B cell (primary cell): Measurements from ENCODE around the gene ZNF606. TPM values are rescaled to one million over a fixed set of nuclear protein-coding genes. Genes with fewer than 3 reads are reported as not detected.

Experiments used
- ATAC-seq: fragments of 200-7000 bp; cut with Tn5 transposase; one replicate; pipeline ENCODE4 v1.10.0; 2021; ENCODE audit warnings: low read depth, mild to moderate bottlenecking, moderate number of reproducible peaks, moderate library complexity
- CTCF ChIA-PET: fragments of 350-600 bp; sonication (Branson Sonifier 250); formaldehyde crosslinking; loops from one replicate; lab custom pipeline; 2021; ENCODE audit warnings: antibody characterized with exemption, inconsistent platforms; lab: Charles Lee
- POLR2A ChIA-PET: fragments of 350-600 bp; sonication (Branson Sonifier 250); formaldehyde crosslinking; loops from one replicate; lab custom pipeline; 2021; ENCODE audit warnings: antibody characterized with exemption; lab: Charles Lee
- DNase-seq: peaks from one replicate; pipeline ENCODE4 v3.0.0; 2013
- H2AFZ ChIP-seq: 2 replicates; pipeline ENCODE4 v1.6.1; 2012; ENCODE audit warnings: mild to moderate bottlenecking, low read depth, low read length; ENCODE audit not compliant: insufficient read depth, poor library complexity, severe bottlenecking
- H3K27ac ChIP-seq, 2 donors: 1 replicate in 1 of 2; 2 replicates in 1 of 2; pipeline ENCODE4 v1.5.1; 2012 to 2013; ENCODE audit warnings: low read length in 2 of 2, mild to moderate bottlenecking in 2 of 2, moderate library complexity in 1 of 2
- H3K27me3 ChIP-seq, 4 experiments: fragments of 200-600 bp in 1 of 4; sonication (generic) in 1 of 4; replicated peaks in 1 of 4; 1 replicate in 2 of 4; 2 replicates in 2 of 4; pipeline versions ENCODE4 v1.6.1 to v1.7.0; 2013 to 2016; ENCODE audit warnings: low read length in 3 of 4, mild to moderate bottlenecking in 2 of 4, mixed read lengths in 1 of 4, moderate library complexity in 1 of 4; ENCODE audit not compliant: insufficient read depth in 4 of 4, control insufficient read depth in 3 of 4; ENCODE audit errors: control extremely low read depth in 1 of 4
- H3K36me3 ChIP-seq, 2 experiments: replicated peaks in 1 of 2; 1 replicate in 1 of 2; 2 replicates in 1 of 2; pipeline versions ENCODE4 v1.6.1 to v1.7.1; 2013; ENCODE audit warnings: low read length in 1 of 2; ENCODE audit not compliant: insufficient read depth in 2 of 2, control insufficient read depth in 1 of 2; ENCODE audit errors: control extremely low read depth in 1 of 2, extremely low read depth in 1 of 2
- H3K4me1 ChIP-seq, 2 donors: fragments of 200-600 bp in 1 of 2; sonication (generic) in 1 of 2; 1 replicate in 1 of 2; 2 replicates in 1 of 2; pipeline versions ENCODE4 v1.5.1 to v1.6.1; 2013 to 2017; ENCODE audit warnings: low read length in 2 of 2; ENCODE audit not compliant: control insufficient read depth in 2 of 2, insufficient read depth in 2 of 2
- H3K4me2 ChIP-seq: replicated peaks from 2 replicates; pipeline ENCODE3; 2012; ENCODE audit warnings: mild to moderate bottlenecking, low read depth, low read length; ENCODE audit not compliant: poor library complexity, severe bottlenecking
- H3K4me3 ChIP-seq, 5 experiments: fragments of 200-600 bp in 1 of 5; sonication (generic) in 1 of 5; 1 replicate in 3 of 5; 2 replicates in 2 of 5; pipeline versions ENCODE4 v1.5.1 to v1.7.0; 2011 to 2016; ENCODE audit warnings: low read length in 4 of 5, mild to moderate bottlenecking in 4 of 5, low read depth in 2 of 5, control low read depth in 1 of 5, moderate library complexity in 1 of 5; ENCODE audit not compliant: insufficient read depth in 1 of 5; ENCODE audit errors: control extremely low read depth in 1 of 5, extremely low read depth in 1 of 5
- H3K79me2 ChIP-seq: fragments of 200-600 bp; sonication (generic); one replicate; pipeline ENCODE4 v1.6.0; 2016; ENCODE audit warnings: low read length; ENCODE audit not compliant: control insufficient read depth, insufficient read depth
- H3K9ac ChIP-seq: fragments of 200-600 bp; sonication (generic); 2 replicates; pipeline ENCODE4 v1.6.1; 2017; ENCODE audit warnings: mild to moderate bottlenecking, low read length, moderate library complexity
- H3K9me3 ChIP-seq, 3 donors: one replicate each; pipeline versions ENCODE4 v1.6.1 to v1.7.1; 2013; ENCODE audit warnings: low read length in 2 of 3; ENCODE audit not compliant: control insufficient read depth in 2 of 3, insufficient read depth in 1 of 3; ENCODE audit errors: control extremely low read depth in 1 of 3
- H4K20me1 ChIP-seq: 2 replicates; pipeline ENCODE4 v1.6.0; 2012; ENCODE audit warnings: mild to moderate bottlenecking, low read length; ENCODE audit not compliant: insufficient read depth, control insufficient read depth, poor library complexity, severe bottlenecking
- H3K27ac Mint-ChIP-seq: one replicate; pipeline ENCODE4 v1.8.0; 2021; ENCODE audit warnings: mixed read lengths
- H3K27me3 Mint-ChIP-seq: one replicate; pipeline ENCODE4 v1.8.0; 2021; ENCODE audit warnings: mixed read lengths
- H3K4me1 Mint-ChIP-seq: one replicate; pipeline ENCODE4 v1.8.0; 2021; ENCODE audit warnings: mixed read lengths
- H3K4me3 Mint-ChIP-seq: one replicate; pipeline ENCODE4 v1.8.0; 2021; ENCODE audit warnings: mixed read lengths
- H3K9me3 Mint-ChIP-seq: one replicate; pipeline ENCODE4 v1.8.0; 2022; ENCODE audit warnings: mixed read lengths; ENCODE audit not compliant: insufficient read depth
- EZH2 ChIP-seq: IDR thresholded peaks from 2 replicates; pipeline ENCODE4 v1.6.1; 2012; ENCODE audit warnings: borderline replicate concordance, low read depth, mild to moderate bottlenecking, moderate library complexity, low read length; ENCODE audit not compliant: insufficient read depth, poor library complexity, severe bottlenecking
- WGBS: methylation state at CpG from one replicate; pipeline ENCODE4 v1.1.5; 2013; ENCODE audit warnings: missing lambda C conversion rate; ENCODE audit not compliant: insufficient coverage; 5-methylcytosine and 5-hydroxymethylcytosine counted together
- intact Hi-C: fragments of 100-400 bp; cut with micrococcal nuclease; formaldehyde crosslinking; loops from one replicate; pipeline ENCODE4 v1.10.0; 2022
- polyA plus RNA-seq: library from polyadenylated mRNA; depleted of rRNA; stranded (reverse); fragments of >200 nt; gene quantifications from 2 replicates; pipeline ENCODE4 v1.2.3, GENCODE V29; 2012
- total RNA-seq, 2 donors: library from RNA; stranded (reverse); fragments of 120-200 nt in 1 of 2; gene quantifications; 1 replicate in 1 of 2; 2 replicates in 1 of 2; pipeline versions ENCODE4 v1.2.3 to v1.2.4, GENCODE V29; 2013 to 2022
- TF ChIP-seq, protein P1 (sequence below): fragments of 200-600 bp; IDR thresholded peaks from one replicate; pipeline ENCODE4 v1.8.0; 2022; ENCODE audit warnings: antibody characterized with exemption, mild to moderate bottlenecking

ZNF606 gene
- total and polyA plus RNA-seq, 2 donors (not counting 1 experiment from before 2014, with no cell fraction given): 11.5 to 48.4 TPM

DNA sequence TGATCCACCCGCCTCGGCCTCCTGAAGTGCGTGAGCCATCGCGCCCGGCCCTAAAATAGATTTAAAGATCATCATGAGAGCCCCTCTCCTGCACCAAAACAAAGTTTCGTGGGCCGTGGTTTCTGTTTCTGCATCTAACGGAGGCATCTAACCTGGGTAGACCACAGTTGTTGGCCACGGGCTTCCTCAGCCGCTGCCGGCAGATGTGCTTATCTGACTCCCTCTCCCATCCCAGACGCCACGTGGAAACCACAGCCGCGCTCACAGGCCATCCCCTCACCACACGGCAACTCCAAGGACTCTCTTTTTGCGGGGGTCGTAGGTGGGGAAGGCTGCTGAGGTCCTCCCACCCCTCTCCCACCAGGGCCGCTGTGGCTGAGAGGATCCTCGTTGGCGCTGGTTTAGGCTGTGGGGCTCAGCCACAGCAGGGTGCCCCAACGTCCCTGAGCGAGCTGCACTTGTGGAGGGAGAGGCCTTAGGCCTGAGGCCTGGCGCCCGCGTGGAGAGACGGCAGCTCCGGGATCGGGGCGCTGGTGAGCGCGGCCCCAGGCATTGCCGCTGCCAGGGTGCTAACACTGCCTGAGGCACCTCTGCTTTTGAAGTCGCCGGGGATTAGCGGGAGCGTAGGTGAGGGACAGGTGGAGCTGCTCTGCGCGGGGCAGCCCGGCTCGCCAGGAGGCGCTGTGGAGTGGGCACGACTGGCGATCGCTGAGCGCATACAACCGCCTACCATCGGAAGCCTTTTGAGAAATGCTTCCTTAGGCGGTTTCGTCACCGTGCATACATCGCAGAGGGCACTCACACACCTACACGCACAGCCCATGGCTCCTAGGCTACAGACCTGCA, 40.1 kb upstream of the ZNF606 start:
- H3K27ac Mint-ChIP-seq: no peak overlapping the region
- Histone ChIP-seq H3K79me2 (no peaks in the 10 kb centered on the region), H3K4me1 (no peaks in the 10 kb centered on the region), H3K27me3 (peaks cover 0 to 16% (median 1%) of the 10 kb centered on the region in 4 experiments), H4K20me1 (no peaks in the 10 kb centered on the region), H3K4me2 (no peak overlapping the region), H3K9ac (no peak overlapping the region), H3K36me3 (no peaks in the 10 kb centered on the region), H3K9me3 (peaks cover 1 to 95% (median 4%) of the 10 kb centered on the region in 3 donors), H3K27ac (no peak overlapping the region), H2AFZ (no peak overlapping the region), H3K4me3 (no peak overlapping the region)
- H3K4me1 Mint-ChIP-seq: no peaks in the 10 kb centered on the region
- DNase-seq (no peak), ATAC-seq (no peak)
- intact Hi-C loops: no loop called here
- TF ChIP-seq, protein P1, sequence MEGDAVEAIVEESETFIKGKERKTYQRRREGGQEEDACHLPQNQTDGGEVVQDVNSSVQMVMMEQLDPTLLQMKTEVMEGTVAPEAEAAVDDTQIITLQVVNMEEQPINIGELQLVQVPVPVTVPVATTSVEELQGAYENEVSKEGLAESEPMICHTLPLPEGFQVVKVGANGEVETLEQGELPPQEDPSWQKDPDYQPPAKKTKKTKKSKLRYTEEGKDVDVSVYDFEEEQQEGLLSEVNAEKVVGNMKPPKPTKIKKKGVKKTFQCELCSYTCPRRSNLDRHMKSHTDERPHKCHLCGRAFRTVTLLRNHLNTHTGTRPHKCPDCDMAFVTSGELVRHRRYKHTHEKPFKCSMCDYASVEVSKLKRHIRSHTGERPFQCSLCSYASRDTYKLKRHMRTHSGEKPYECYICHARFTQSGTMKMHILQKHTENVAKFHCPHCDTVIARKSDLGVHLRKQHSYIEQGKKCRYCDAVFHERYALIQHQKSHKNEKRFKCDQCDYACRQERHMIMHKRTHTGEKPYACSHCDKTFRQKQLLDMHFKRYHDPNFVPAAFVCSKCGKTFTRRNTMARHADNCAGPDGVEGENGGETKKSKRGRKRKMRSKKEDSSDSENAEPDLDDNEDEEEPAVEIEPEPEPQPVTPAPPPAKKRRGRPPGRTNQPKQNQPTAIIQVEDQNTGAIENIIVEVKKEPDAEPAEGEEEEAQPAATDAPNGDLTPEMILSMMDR: no peak
- TF ChIP-seq EZH2: no peak
- no peak overlapping the region for H3K4me3 Mint-ChIP-seq
- peaks cover 6% of the 10 kb centered on the region for H3K27me3 Mint-ChIP-seq
- POLR2A ChIA-PET: no interaction called here
- CTCF ChIA-PET: no interaction called here
- 52% methylated on average over 44 of the region's 54 CpGs for WGBS
- H3K9me3 Mint-ChIP-seq: peaks cover 8% of the 10 kb centered on the region

DNA sequence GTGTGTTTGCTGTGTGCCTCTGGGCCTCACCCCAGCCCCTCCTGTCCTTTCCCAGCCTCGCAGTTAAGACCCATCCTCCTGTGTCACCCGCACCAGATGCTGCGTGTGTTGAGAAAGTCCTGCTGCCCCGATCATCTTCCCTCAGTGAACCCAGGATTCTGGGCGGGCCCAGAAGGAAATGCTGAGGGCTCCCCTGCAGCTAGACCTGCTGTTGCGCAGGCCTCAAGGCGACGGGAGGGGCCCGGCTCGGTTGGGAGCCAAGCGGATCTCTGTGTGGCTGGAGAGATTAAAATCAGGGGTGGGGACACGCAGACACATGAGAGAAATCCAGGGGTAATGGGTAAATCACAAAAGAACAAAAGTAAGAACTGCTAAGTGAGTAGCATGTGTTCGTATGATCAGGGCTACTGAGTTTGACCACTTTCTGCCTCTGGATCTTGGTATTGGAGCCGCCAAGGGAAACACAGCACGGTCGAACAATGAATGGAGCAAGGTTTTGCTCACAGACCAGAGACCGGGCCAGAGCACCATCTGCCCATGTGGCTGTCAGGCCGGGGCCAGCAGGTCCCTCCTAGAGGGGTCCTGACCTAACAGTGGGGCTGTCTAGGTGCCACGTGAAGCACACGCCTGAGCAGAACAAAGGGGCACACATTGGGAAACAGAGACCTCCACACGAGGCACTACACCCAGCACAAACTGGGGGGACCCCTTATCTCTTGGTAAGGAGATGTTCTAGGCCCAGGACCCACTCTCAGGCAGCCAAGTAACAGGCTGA, 38.3 kb upstream of the ZNF606 start:
- H3K27me3 ChIP-seq: peaks cover 0 to 18% (median 1%) of the 10 kb centered on the region in 4 experiments
- intact Hi-C loops: no loop called here
- H3K4me2 ChIP-seq: no peak overlapping the region
- Mint-ChIP-seq H3K4me3 (no peak overlapping the region), H3K27ac (no peak overlapping the region), H3K9me3 (peaks cover 5% of the 10 kb centered on the region), H3K4me1 (no peaks in the 10 kb centered on the region), H3K27me3 (peaks cover 14% of the 10 kb centered on the region)
- H3K79me2 ChIP-seq: no peaks in the 10 kb centered on the region
- H3K36me3 ChIP-seq: no peaks in the 10 kb centered on the region
- no peaks in the 10 kb centered on the region for H4K20me1 ChIP-seq
- H3K9ac ChIP-seq: no peak overlapping the region
- H3K4me3 ChIP-seq: no peak overlapping the region
- no peak for ATAC-seq
- 93% methylated on average over 21 of the region's 21 CpGs for WGBS
- H3K9me3 ChIP-seq: peaks cover 0 to 89% (median 4%) of the 10 kb centered on the region in 3 donors
- no peak overlapping the region for H3K27ac ChIP-seq
- ChIA-PET POLR2A (no interaction called here), CTCF (no interaction called here)
- H3K4me1 ChIP-seq: no peaks in the 10 kb centered on the region
- TF ChIP-seq EZH2: no peak
- TF ChIP-seq, protein P1: no peak
- no peak for DNase-seq
- H2AFZ ChIP-seq: no peak overlapping the region
